IMR-90 (cell line): ENCODE results near the gene SLC39A11. TPM values are rescaled to one million over a fixed set of nuclear protein-coding genes. Genes with fewer than 3 reads are reported as not detected.

ENCODE experiments used
- ATAC-seq: fragments of 200-7000 bp; cut with Tn5 transposase; 2 replicates; pipeline ENCODE4 v1.9.1; 2020; ENCODE audit warnings: low read depth, mild to moderate bottlenecking, moderate library complexity
- BruUV-seq: library from RNA; stranded (reverse); fragments of 400-500 nt; replicated peaks from 2 replicates; lab custom pipeline; 2021; lab: Mats Ljungman, UMichigan
- CTCF ChIA-PET: fragments of 300-600 bp; formaldehyde crosslinking; extraction: SDS; loops from one replicate; lab custom pipeline; 2021; ENCODE audit warnings: antibody characterized with exemption; lab: Yijun Ruan, JAX
- POLR2A ChIA-PET: fragments of 300-600 bp; sonication (Branson Sonifier 250); formaldehyde crosslinking; loops from one replicate; lab custom pipeline; 2022; ENCODE audit warnings: antibody characterized with exemption; ENCODE audit not compliant: unreplicated experiment; lab: Charles Lee
- DNase-seq: peaks from one replicate; pipeline ENCODE4 v3.0.0; 2013
- H2AFZ ChIP-seq: replicated peaks from 2 replicates; pipeline ENCODE3; 2013; ENCODE audit warnings: low read length, mild to moderate bottlenecking; ENCODE audit not compliant: poor library complexity
- H2AK5ac ChIP-seq: 2 replicates; pipeline ENCODE4 v1.6.1; 2013; ENCODE audit warnings: low read depth, low read length, inconsistent platforms
- H2AK9ac ChIP-seq: replicated peaks from 2 replicates; pipeline ENCODE3; 2013; ENCODE audit warnings: mild to moderate bottlenecking, low read depth, low read length, moderate library complexity; ENCODE audit not compliant: poor library complexity
- H2BK120ac ChIP-seq: 2 replicates; pipeline ENCODE4 v1.6.1; 2013; ENCODE audit warnings: low read depth, low read length, inconsistent platforms
- H2BK15ac ChIP-seq: 3 replicates; pipeline ENCODE4 v1.6.1; 2013; ENCODE audit warnings: low read depth, low read length, inconsistent platforms
- H2BK20ac ChIP-seq: 2 replicates; pipeline ENCODE4 v1.6.1; 2013; ENCODE audit warnings: low read depth, mild to moderate bottlenecking, inconsistent platforms, low read length, moderate library complexity
- H2BK5ac ChIP-seq: 2 replicates; pipeline ENCODE4 v1.6.1; 2013; ENCODE audit warnings: mild to moderate bottlenecking, low read depth, low read length, inconsistent platforms; ENCODE audit not compliant: poor library complexity, severe bottlenecking
- H3K14ac ChIP-seq: replicated peaks from 2 replicates; pipeline ENCODE4 v1.6.1; 2013; ENCODE audit warnings: low read depth, low read length, inconsistent platforms
- H3K18ac ChIP-seq: 2 replicates; pipeline ENCODE4 v1.6.1; 2013; ENCODE audit warnings: low read depth, low read length, control low read depth
- H3K23ac ChIP-seq: 2 replicates; pipeline ENCODE4 v1.6.1; 2013; ENCODE audit warnings: low read depth, low read length, inconsistent platforms
- H3K27ac ChIP-seq: 2 replicates; pipeline ENCODE4 v1.5.1; 2013; ENCODE audit warnings: mild to moderate bottlenecking, control low read depth, low read length; ENCODE audit not compliant: insufficient read depth
- H3K27me3 ChIP-seq: 2 replicates; pipeline ENCODE4 v1.6.1; 2013; ENCODE audit warnings: low read length; ENCODE audit not compliant: control insufficient read depth, insufficient read depth
- H3K36me3 ChIP-seq: 2 replicates; pipeline ENCODE4 v1.6.1; 2013; ENCODE audit warnings: low read length, mixed read lengths; ENCODE audit not compliant: control insufficient read depth, insufficient read depth
- H3K4ac ChIP-seq: 2 replicates; pipeline ENCODE4 v1.6.1; 2013; ENCODE audit warnings: low read depth, low read length, inconsistent platforms
- H3K4me1 ChIP-seq: 2 replicates; pipeline ENCODE4 v1.6.1; 2013; ENCODE audit warnings: low read length, mixed read lengths; ENCODE audit not compliant: control insufficient read depth, insufficient read depth
- H3K4me2 ChIP-seq: 2 replicates; pipeline ENCODE4 v1.6.1; 2013; ENCODE audit warnings: low read depth, mild to moderate bottlenecking, control low read depth, low read length, moderate library complexity
- H3K4me3 ChIP-seq: 2 replicates; pipeline ENCODE4 v1.5.1; 2013; ENCODE audit warnings: low read depth, mild to moderate bottlenecking, control low read depth, low read length, moderate library complexity; ENCODE audit not compliant: insufficient read depth
- H3K56ac ChIP-seq: 2 replicates; pipeline ENCODE4 v1.6.1; 2013; ENCODE audit warnings: low read length, inconsistent platforms; ENCODE audit not compliant: insufficient read depth; ENCODE audit errors: extremely low read depth
- H3K79me1 ChIP-seq, 2 experiments: 2 replicates each; pipeline ENCODE4 v1.6.1; 2013; ENCODE audit warnings: low read length in 2 of 2, inconsistent platforms in 1 of 2, low read depth in 1 of 2
- H3K9ac ChIP-seq: 2 replicates; pipeline ENCODE4 v1.6.1; 2013; ENCODE audit warnings: low read depth, low read length, control low read depth
- H3K9me1 ChIP-seq: 2 replicates; pipeline ENCODE4 v1.6.1; 2013; ENCODE audit warnings: low read length, inconsistent platforms; ENCODE audit not compliant: insufficient read depth
- H3K9me3 ChIP-seq: 2 replicates; pipeline ENCODE4 v1.6.1; 2013; ENCODE audit warnings: low read length; ENCODE audit not compliant: control insufficient read depth, insufficient read depth
- H4K20me1 ChIP-seq: 2 replicates; pipeline ENCODE4 v1.6.1; 2013; ENCODE audit warnings: low read length, inconsistent platforms; ENCODE audit not compliant: insufficient read depth
- H4K5ac ChIP-seq: 2 replicates; pipeline ENCODE4 v1.6.1; 2013; ENCODE audit warnings: mild to moderate bottlenecking, low read depth, low read length, control low read depth
- H4K8ac ChIP-seq, 2 experiments: 2 replicates each; pipeline ENCODE4 v1.6.1; 2013; ENCODE audit warnings: low read depth in 2 of 2, low read length in 2 of 2, control low read depth in 1 of 2, inconsistent platforms in 1 of 2
- H4K91ac ChIP-seq: 2 replicates; pipeline ENCODE4 v1.6.1; 2013; ENCODE audit warnings: low read depth, low read length, inconsistent platforms; ENCODE audit not compliant: insufficient read depth
- BHLHE40 ChIP-seq: fragments of 150-350 bp; IDR thresholded peaks from 2 replicates; pipeline ENCODE4 v1.6.1; 2016; ENCODE audit warnings: mild to moderate bottlenecking, low read depth, low read length
- CHD1 ChIP-seq: IDR thresholded peaks from 2 replicates; pipeline ENCODE4 v1.6.1; 2012; ENCODE audit warnings: low read depth, low read length, improper control_type of control experiment
- CTCF ChIP-seq: conservative IDR thresholded peaks from 2 replicates; pipeline ENCODE4 v1.5.1; 2012; ENCODE audit warnings: mild to moderate bottlenecking, low read depth, low read length, improper control_type of control experiment
- ELK1 ChIP-seq: fragments of 150-350 bp; IDR thresholded peaks from 2 replicates; pipeline ENCODE4 v1.6.1; 2016; ENCODE audit warnings: low read depth, mild to moderate bottlenecking, low read length, moderate library complexity, borderline replicate concordance
- MAFK ChIP-seq: IDR thresholded peaks from 2 replicates; pipeline ENCODE4 v1.6.1; 2012; ENCODE audit warnings: low read depth, low read length, improper control_type of control experiment
- MXI1 ChIP-seq: IDR thresholded peaks from 2 replicates; pipeline ENCODE4 v1.6.1; 2012; ENCODE audit warnings: low read depth, mild to moderate bottlenecking, low read length, moderate library complexity, borderline replicate concordance
- RAD21 ChIP-seq: IDR thresholded peaks from 2 replicates; pipeline ENCODE4 v1.6.1; 2012; ENCODE audit warnings: low read length, improper control_type of control experiment
- SMC3 ChIP-seq: fragments of 150-350 bp; IDR thresholded peaks from 2 replicates; pipeline ENCODE4 v1.6.1; 2016; ENCODE audit warnings: low read depth, mild to moderate bottlenecking, antibody characterized with exemption, low read length, moderate library complexity
- WGBS, 2 experiments: methylation state at CpG; one replicate each; pipeline versions ENCODE4 v1.1.5 to v1.1.7; 2013; ENCODE audit warnings: missing lambda C conversion rate in 2 of 2; ENCODE audit not compliant: insufficient read length in 1 of 2; ENCODE audit errors: extremely low coverage in 2 of 2; 5-methylcytosine and 5-hydroxymethylcytosine counted together
- dilution Hi-C: fragments of 300-500 bp; cut with HindIII; formaldehyde crosslinking; loops from one replicate; pipeline ENCODE4 v1.14.3; 2018; ENCODE audit warnings: low sequenced_read_pairs; ENCODE audit not compliant: unreplicated experiment
- in situ Hi-C: fragments of 300-500 bp; cut with MboI; formaldehyde crosslinking; loops from 3 replicates; pipeline ENCODE4 v1.14.3; 2019; ENCODE audit warnings: low sequenced_read_pairs, inconsistent platforms, mixed read lengths
- intact Hi-C: fragments of 100-400 bp; cut with micrococcal nuclease; formaldehyde crosslinking; loops from 2 replicates; pipeline ENCODE4 v1.10.0; 2022
- polyA plus RNA-seq, 3 experiments: library from polyadenylated mRNA; depleted of rRNA; stranded (reverse); fragments of >200 nt; gene quantifications; 2 replicates each; pipeline ENCODE4 v1.2.3, GENCODE V29; 2012; ENCODE audit warnings: low replicate concordance in 1 of 3
- total RNA-seq: library from RNA; depleted of rRNA; stranded (reverse); fragments of >200 nt; gene quantifications from 2 replicates; pipeline ENCODE4 v1.2.3, GENCODE V29; 2012

Gene SLC39A11
- total and polyA plus RNA-seq, 2 of the 4 experiments (the other 2 are of a cell fraction), result 8.8 to 14.3 TPM

- Histone ChIP-seq H4K20me1 (no peaks in the 10 kb centered on the region), H3K18ac (no peak overlapping the region), H4K8ac (no peak overlapping the region), H3K4me1 (no peaks in the 10 kb centered on the region), H3K4me2 (no peak overlapping the region), H3K9me1 (no peaks in the 10 kb centered on the region), H2AFZ (no peak overlapping the region), H3K23ac (peak overlapping the region; percentile 44; the same call in 1 of the 2 replicates), H2AK5ac (no peak overlapping the region), H3K4me3 (no peak overlapping the region), H2BK5ac (no peak overlapping the region), H3K9ac (no peak overlapping the region), H3K36me3 (no peaks in the 10 kb centered on the region), H3K14ac (no peak overlapping the region), H3K27ac (no peak overlapping the region), H3K56ac (no peak overlapping the region), H3K9me3 (no peaks in the 10 kb centered on the region), H4K5ac (no peak overlapping the region), H2BK120ac (no peak overlapping the region), H3K79me1 (no peaks in the 10 kb centered on the region), H3K27me3 (no peaks in the 10 kb centered on the region), H4K91ac (no peak overlapping the region), H2AK9ac (no peak overlapping the region), H2BK20ac (no peak overlapping the region), H2BK15ac (no peak overlapping the region), H3K4ac (no peak overlapping the region)
- CTCF ChIA-PET, result no interaction called here
- 81% methylated on average over 5 of the region's 9 CpGs; no CpG with 5 or more reads in 1 of the 2 experiments for WGBS, 2 experiments
- peak; percentile 41 for DNase-seq
- POLR2A ChIA-PET, result no interaction called here
- BruUV-seq, result no TSS peak
- dilution Hi-C loops (no loop called here), intact Hi-C loops (no loop called here), in situ Hi-C loops (no loop called here)
- TF ChIP-seq MAFK, result no peak
- no peak for TF ChIP-seq CHD1
- no peak for TF ChIP-seq BHLHE40
- TF ChIP-seq RAD21, result no peak
- TF ChIP-seq CTCF, result no peak
- no peak for TF ChIP-seq SMC3
- TF ChIP-seq MXI1, result no peak
- TF ChIP-seq ELK1, result no peak
- no peak for ATAC-seq
These were observed 434.8 kb downstream of the SLC39A11 start for GRCh38 chr17:72657467-72658317.
